ENCODE data around the gene GPAT3.

GPAT3 gene

GRCh38 chr4:83556006-83556707, 20.2 kb downstream of the GPAT3 start:
- Histone ChIP-seq H3K27me3 (replicated peaks) (no peaks in the 10 kb centered on the region), H3K27ac (no peak overlapping the region), H3K36me3 (replicated peaks) (no peaks in the 10 kb centered on the region), H3K4me3 (ENCODE audit: low read depth, low read length) (no peak overlapping the region)
- in situ Hi-C loops (cut with HindIII; ENCODE audit: low pct_ligation_motif_present, low sequenced_read_pairs): no loop called here
- DNase-seq: no peak
- TF ChIP-seq CTCF (IDR thresholded peaks at IDR 0.05; ENCODE audit: low read depth, low read length, missing control alignments): no peak

GRCh38 chr4:83556816-83557215, 20.9 kb downstream of the GPAT3 start:
- Histone ChIP-seq H3K27me3 (replicated peaks) (no peaks in the 10 kb centered on the region), H3K36me3 (replicated peaks) (no peaks in the 10 kb centered on the region), H3K27ac (no peak overlapping the region), H3K4me3 (ENCODE audit: low read depth, low read length) (no peak overlapping the region)
- in situ Hi-C loops (cut with HindIII; ENCODE audit: low pct_ligation_motif_present, low sequenced_read_pairs): no loop called here
- DNase-seq: no peak
- no peak for TF ChIP-seq CTCF (IDR thresholded peaks at IDR 0.05; ENCODE audit: low read depth, low read length, missing control alignments)

- in situ Hi-C loops (cut with HindIII; ENCODE audit: low pct_ligation_motif_present, low sequenced_read_pairs): no loop called here
- no peak overlapping the region for H3K4me3 ChIP-seq (ENCODE audit: low read depth, low read length)
- no peak for TF ChIP-seq CTCF (IDR thresholded peaks at IDR 0.05; ENCODE audit: low read depth, low read length, missing control alignments)
- H3K27me3 ChIP-seq (replicated peaks): no peaks in the 10 kb centered on the region
- H3K27ac ChIP-seq: no peak overlapping the region
- H3K36me3 ChIP-seq (replicated peaks): no peaks in the 10 kb centered on the region
- DNase-seq: no peak
Observed at GRCh38 chr4:83558059-83558653, 22.2 kb downstream of the GPAT3 start.

GRCh38 chr4:83558680-83559079, 22.8 kb downstream of the GPAT3 start:
- Histone ChIP-seq H3K4me3 (ENCODE audit: low read depth, low read length) (no peak overlapping the region), H3K27ac (no peak overlapping the region), H3K27me3 (replicated peaks) (no peaks in the 10 kb centered on the region), H3K36me3 (replicated peaks) (no peaks in the 10 kb centered on the region)
- no peak for DNase-seq
- in situ Hi-C loops (cut with HindIII; ENCODE audit: low pct_ligation_motif_present, low sequenced_read_pairs): no loop called here
- TF ChIP-seq CTCF (IDR thresholded peaks at IDR 0.05; ENCODE audit: low read depth, low read length, missing control alignments): no peak

- H3K36me3 ChIP-seq (replicated peaks): no peaks in the 10 kb centered on the region
- H3K27me3 ChIP-seq (replicated peaks): no peaks in the 10 kb centered on the region
- no peak overlapping the region for H3K4me3 ChIP-seq (ENCODE audit: low read depth, low read length)
- in situ Hi-C loops (cut with HindIII; ENCODE audit: low pct_ligation_motif_present, low sequenced_read_pairs): no loop called here
- no peak overlapping the region for H3K27ac ChIP-seq
- TF ChIP-seq CTCF (IDR thresholded peaks at IDR 0.05; ENCODE audit: low read depth, low read length, missing control alignments): no peak
- DNase-seq: no peak
Observed at GRCh38 chr4:83560523-83560922, 24.6 kb downstream of the GPAT3 start.

GRCh38 chr4:83561381-83561780, 25.5 kb downstream of the GPAT3 start:
- peak; percentile 12 for DNase-seq
- H3K36me3 ChIP-seq (replicated peaks): no peaks in the 10 kb centered on the region
- no peaks in the 10 kb centered on the region for H3K27me3 ChIP-seq (replicated peaks)
- H3K27ac ChIP-seq: no peak overlapping the region
- TF ChIP-seq CTCF (IDR thresholded peaks at IDR 0.05; ENCODE audit: low read depth, low read length, missing control alignments): no peak
- in situ Hi-C loops (cut with HindIII; ENCODE audit: low pct_ligation_motif_present, low sequenced_read_pairs): no loop called here
- H3K4me3 ChIP-seq (ENCODE audit: low read depth, low read length): no peak overlapping the region

All from brain microvascular endothelial cell (primary cell).